Measurements from ENCODE around the gene SPRED2. TPM values are rescaled to one million over a fixed set of nuclear protein-coding genes. Genes with fewer than 3 reads are reported as not detected.

Gene SPRED2
- polyA plus RNA-seq, 1 donor, result 27.9 TPM

DNA sequence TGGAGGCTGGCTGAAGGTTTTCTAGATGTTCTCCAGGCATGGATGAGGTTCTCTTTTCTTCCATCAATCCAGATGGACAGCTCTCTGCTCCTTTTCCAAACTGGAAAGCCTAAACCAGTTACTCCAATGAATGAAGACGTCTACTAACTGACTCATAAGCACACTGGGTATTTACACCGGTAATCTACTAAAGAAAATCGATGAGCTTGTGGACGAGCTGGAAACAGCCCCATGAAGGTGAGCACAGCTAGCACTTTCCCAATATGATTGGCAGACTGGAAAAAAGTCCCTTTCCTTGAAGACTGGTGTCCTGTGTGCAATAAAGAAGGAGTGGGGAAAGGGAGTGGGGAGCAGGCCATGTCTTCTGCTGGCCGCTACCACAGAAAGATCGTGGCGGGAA lies 120.8 kb downstream of the SPRED2 start:
- DNase-seq (ENCODE audit: low read depth), result no peak

- no peak for DNase-seq (ENCODE audit: low read depth)
Measured at GRCh38 chr2:65311049-65311448, 121.3 kb downstream of the SPRED2 start.

DNA sequence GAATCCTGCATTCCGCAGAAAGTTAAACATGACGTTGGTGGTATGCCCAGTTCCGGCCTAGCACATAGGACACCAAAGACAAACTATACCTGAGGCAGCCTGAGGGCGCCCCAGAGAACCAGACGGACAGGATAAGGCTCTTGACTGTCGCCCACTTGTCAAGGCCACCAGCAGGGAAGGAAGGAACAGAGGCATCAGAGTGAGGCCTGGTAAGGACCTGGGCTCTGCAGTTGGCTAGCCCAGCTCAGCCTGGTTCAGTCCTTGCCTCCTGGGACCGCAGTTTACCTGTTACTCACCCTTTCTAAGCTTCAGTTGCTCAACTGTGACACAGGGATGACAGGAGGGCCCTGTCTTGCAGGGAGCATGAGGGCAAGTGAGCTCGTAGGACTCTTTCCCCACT lies 122.7 kb downstream of the SPRED2 start:
- no peak for DNase-seq (ENCODE audit: low read depth)

DNA sequence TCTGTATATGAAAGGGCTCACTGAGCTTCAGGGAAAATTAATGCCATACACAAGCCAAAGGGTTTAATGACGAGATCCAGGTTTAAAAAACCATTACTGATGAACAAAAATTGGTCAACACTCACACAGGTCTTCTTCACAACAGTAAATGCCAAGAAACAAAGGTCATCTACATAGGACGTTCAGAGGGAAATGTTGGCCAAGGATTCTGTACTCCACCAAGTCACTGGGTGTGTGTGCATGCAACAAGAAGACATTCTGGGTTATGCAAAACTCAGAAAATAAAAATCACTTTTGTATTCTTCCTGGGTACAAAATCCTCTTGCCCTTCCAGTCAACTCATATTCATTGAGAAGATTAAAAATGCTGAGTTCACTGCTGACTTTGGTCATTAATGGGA lies 126.5 kb downstream of the SPRED2 start:
- no peak for DNase-seq (ENCODE audit: low read depth)

GRCh38 chr2:65300761-65301711 lies 131.4 kb downstream of the SPRED2 start:
- no peak for DNase-seq (ENCODE audit: low read depth)

DNA sequence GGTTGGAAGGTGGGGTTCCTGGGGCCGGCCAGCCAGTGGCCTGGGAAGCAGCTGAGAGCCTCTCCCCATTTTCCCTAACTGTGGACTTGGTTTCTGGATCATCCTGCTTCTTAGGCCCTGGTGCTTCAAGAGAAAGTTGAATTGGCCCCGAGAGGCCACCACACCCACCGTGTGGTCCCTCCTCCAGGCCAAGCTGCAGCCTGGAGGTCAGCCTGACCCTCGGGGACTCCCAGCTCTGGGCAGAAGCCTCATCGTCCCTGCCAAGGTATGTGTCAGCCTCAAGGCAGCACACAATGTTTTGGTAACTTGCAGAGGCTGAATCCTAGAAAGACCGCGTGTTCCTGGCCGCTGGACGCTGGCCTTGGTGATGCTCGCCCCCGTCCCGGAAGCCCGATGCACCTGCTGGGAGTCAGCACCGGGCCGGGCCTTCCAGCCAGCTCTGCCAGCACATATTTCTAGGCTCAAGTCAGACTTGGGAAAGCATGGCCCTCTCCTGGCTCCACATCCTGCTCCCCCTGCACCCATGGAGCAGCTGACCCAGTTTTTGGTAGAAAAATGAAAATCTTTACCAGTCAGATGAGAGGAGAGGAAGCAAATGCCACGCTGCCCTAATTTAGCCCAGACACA lies 132.2 kb downstream of the SPRED2 start:
- no peak for DNase-seq (ENCODE audit: low read depth)

DNA sequence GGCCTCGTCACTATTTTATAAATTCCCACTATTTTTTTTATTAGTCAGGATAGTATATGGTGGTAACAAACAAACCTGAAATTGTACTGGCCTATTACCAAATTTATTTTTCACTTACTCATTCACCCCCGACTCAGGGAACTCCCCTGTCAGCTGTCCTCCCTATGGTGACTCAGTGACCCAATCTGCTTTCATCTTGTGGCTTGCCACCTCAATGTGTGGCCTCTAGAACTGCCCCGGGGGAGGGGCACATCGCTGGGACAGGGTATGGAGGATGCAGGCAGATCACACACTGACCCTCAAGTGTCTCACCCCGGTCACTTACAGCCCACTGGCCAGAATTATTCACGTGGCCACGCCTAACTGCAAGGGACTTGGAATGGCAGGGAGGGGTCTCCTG lies 133.2 kb downstream of the SPRED2 start:
- no peak for DNase-seq (ENCODE audit: low read depth)

- no peak for DNase-seq (ENCODE audit: low read depth)
Measured at GRCh38 chr2:65298089-65298488, 134.3 kb downstream of the SPRED2 start.

GRCh38 chr2:65297544-65297943 lies 134.9 kb downstream of the SPRED2 start:
- no peak for DNase-seq (ENCODE audit: low read depth)

- no peak for DNase-seq (ENCODE audit: low read depth)
Measured at GRCh38 chr2:65296971-65297370, 135.4 kb downstream of the SPRED2 start.

- DNase-seq (ENCODE audit: low read depth), result no peak
Measured at GRCh38 chr2:65294701-65295100, 137.7 kb downstream of the SPRED2 start.

- DNase-seq (ENCODE audit: low read depth), result no peak
Measured at GRCh38 chr2:65294136-65294535, 138.3 kb downstream of the SPRED2 start.

DNA sequence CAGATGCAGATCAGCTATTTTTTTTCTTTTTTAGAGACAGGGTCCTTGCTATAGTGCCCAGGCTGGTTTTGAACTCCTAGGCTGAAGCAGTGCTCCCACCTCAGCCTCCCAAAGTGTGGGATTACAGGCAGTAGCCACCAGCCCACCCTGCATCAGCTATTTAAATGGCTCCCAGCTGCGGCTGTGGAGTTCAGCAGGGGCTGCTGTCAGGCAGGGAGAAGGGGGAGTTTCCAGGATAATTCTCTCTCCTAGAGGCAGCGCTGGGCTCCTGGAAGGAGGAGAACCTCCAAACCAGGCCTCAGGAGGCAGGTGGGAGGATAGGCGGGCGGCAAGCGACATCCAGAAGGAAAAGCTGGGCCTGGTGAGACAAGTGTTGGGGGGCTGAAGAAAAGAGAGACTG lies 139.0 kb downstream of the SPRED2 start:
- no peak for DNase-seq (ENCODE audit: low read depth)

DNA sequence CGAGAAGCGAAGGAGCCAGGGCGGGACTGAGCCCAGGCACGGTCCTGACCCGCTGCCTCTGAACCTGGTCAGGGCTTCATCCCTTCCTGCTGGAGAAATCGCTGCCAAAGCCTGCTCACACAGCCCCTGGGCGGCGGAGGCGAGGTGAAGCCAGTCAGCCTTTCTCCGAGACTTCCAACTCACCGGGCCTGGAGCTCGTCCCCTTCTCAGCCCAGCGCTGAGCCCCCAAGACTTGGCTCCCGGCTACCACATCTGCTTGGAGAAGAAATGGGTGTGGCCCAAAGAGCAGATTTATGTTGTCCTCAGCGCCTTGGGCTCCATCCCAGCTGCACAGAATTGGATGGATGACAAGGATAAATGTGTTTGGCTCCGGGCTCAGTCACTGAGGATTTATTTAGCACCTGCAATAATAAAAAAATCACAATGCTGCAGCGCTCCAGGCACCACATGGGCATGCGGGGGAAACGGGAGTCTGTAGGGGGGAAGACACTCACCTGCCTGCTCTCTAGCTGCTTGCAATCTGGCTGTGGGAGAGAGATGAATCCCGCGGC lies 139.9 kb downstream of the SPRED2 start:
- no peak for DNase-seq (ENCODE audit: low read depth)

- DNase-seq (ENCODE audit: low read depth), result no peak
Measured at GRCh38 chr2:65292106-65292400, 140.3 kb downstream of the SPRED2 start.

DNA sequence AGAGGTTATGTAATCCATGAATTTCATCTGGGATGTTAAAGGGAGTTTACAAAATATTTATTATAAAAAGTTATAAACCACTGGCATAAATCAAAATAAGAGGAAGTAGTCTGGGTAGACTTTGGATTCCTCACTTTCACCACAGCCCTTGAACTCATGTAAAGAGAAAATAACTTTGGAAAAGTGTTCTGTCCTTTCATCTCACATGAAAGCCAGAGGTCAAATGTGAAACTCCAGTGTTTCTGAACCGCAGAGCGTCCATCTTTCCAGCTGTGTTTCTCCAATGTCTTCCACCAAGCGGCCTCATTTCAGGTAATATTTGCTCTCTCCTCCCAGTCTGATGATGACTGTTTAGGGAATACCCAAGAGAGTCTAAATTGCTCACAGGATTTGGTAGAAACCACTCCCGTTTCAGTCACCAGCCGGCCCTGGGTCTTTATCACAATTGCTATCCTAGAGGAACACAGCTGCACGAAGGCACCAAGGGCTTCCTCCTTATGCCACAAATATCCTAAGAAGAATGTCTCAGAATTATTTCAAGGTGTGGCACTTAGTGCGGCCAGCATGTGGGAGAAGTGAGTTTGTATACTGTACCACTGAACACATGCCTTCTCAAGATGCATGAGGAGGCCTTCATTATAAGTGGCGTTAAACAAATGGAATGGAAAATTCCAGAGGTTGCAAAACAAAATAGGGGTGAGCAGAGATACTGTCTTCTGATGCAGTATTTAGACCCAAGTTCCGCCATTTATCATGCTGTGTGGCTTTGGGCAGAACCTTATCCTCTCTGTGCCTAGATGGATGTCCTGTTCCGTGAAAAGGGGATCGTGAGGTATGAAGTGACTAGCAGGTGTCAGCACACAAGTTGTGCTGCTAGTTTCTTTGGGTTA lies 140.9 kb downstream of the SPRED2 start:
- DNase-seq (ENCODE audit: low read depth), result no peak

DNA sequence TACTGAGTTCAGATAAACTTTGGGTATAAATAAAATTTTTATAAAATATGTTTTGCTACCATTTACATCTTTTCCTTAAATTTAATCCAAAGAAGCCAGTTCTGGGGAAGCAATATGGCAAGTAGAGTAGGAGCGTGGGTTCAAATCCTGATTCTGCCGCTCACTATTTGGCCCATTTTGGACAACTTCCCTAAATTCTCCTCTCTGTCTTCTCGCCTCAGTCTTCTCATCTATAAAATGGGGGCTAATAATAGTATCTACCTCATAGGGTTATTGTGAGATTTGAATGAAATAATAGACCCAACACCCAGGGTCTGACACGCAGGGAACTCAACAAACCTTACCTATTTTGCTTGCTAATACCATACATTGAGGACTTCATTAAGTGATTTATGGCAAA lies 145.0 kb downstream of the SPRED2 start:
- no peak for DNase-seq (ENCODE audit: low read depth)

DNA sequence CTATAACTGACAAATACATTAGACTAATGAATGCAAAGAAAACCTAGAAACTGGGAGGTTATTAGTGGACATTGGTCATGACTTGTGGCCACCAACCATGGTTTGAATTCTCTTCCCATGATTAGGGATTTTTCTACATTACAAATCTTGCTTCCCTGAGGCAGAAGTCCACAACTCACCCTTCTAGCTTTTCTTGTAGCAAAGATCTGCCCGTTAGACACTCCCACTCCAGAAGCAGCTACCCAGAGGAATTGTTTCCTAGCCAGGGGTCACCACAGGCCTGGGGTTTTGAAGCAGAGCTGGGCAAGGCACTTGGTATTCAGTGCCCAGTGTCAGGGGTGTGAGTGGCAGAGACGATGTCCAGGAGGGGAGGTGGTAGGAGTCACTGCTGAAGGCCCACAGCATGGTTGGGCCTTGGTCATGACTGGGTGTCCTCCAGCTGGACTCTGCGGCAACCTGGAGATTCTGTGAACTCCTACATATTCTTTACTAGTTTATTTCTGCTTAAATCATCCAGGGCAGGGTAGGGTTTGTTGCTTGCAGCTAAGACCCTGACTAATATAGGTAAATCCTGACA lies 149.8 kb downstream of the SPRED2 start:
- DNase-seq (ENCODE audit: low read depth), result no peak

- no peak for DNase-seq (ENCODE audit: low read depth)
Measured at GRCh38 chr2:65281627-65282351, 150.6 kb downstream of the SPRED2 start.

- DNase-seq (ENCODE audit: low read depth), result no peak
Measured at GRCh38 chr2:65279756-65280155, 152.6 kb downstream of the SPRED2 start.

DNA sequence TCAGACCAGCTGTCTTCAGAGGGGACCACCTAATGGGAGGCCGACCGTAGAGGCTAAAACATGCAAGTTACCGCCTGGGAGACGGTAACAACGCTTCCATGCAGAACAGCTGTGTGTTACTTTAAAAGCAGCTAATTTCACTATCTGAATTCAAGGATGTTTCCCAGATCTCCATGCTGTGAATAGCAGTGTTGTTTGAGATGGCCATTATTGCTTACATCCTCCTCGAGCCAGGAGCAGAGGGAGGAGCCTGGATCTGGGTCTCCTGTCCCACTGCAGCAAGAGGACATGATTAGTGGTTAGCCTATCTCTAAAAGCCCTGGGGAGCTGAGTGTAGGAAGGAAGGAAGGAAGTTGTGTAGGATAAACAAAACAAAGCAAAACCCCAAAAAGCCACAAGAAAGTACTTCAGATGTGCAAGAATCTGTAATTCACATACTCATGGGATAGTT lies 153.8 kb downstream of the SPRED2 start:
- DNase-seq (ENCODE audit: low read depth), result no peak

Measured in forelimb muscle (tissue), 1 donor.